Neural progenitor cell (in vitro differentiated cells): Measurements from ENCODE around the gene SCARF2.

Experiments used
- CTCF ChIP-seq: fragments of 200-600 bp; sonication (generic); IDR thresholded peaks from 2 replicates; pipeline ENCODE4 v1.5.1; 2017; ENCODE audit warnings: antibody characterized with exemption, mild to moderate bottlenecking
- EZH2 ChIP-seq: fragments of 200-600 bp; sonication (generic); IDR thresholded peaks from 2 replicates; pipeline ENCODE4 v1.6.1; 2017; ENCODE audit warnings: antibody characterized with exemption, mild to moderate bottlenecking, moderate library complexity
- EZH2phosphoT487 ChIP-seq: fragments of 200-600 bp; sonication (generic); IDR thresholded peaks from 2 replicates; pipeline ENCODE4 v1.6.1; 2017; ENCODE audit warnings: antibody characterized with exemption

GRCh38 chr22:20395907-20396287 lies 41.7 kb downstream of the SCARF2 start:
- TF ChIP-seq CTCF (no peak), EZH2 (no peak), EZH2phosphoT487 (no peak)
